NCI-H226 (cell line): Measurements from ENCODE around the gene CPA5.

Source experiments
- DNase-seq: peaks from one replicate; pipeline ENCODE4 v3.0.0-alpha.2; 2015

The CPA5 gene

GRCh38 chr7:130380861-130381455 is 36.3 kb downstream of the CPA5 start:
- no peak for DNase-seq

GRCh38 chr7:130381468-130382312 is 37.1 kb downstream of the CPA5 start:
- no peak for DNase-seq

- no peak for DNase-seq
These were observed 38.8 kb downstream of the CPA5 start for GRCh38 chr7:130383187-130383980.

- no peak for DNase-seq
These were observed 39.8 kb downstream of the CPA5 start for GRCh38 chr7:130384371-130384801.

- no peak for DNase-seq
These were observed 40.4 kb downstream of the CPA5 start for GRCh38 chr7:130384841-130385599.

- no peak for DNase-seq
These were observed 41.0 kb downstream of the CPA5 start for GRCh38 chr7:130385600-130386066.

- no peak for DNase-seq
These were observed 42.3 kb downstream of the CPA5 start for GRCh38 chr7:130386876-130387275.

GRCh38 chr7:130387306-130387627 is 42.7 kb downstream of the CPA5 start:
- no peak for DNase-seq

- no peak for DNase-seq
These were observed 43.2 kb downstream of the CPA5 start for GRCh38 chr7:130387628-130388403.

- DNase-seq = no peak
These were observed 44.1 kb downstream of the CPA5 start for GRCh38 chr7:130388671-130389070.

- no peak for DNase-seq
These were observed 45.9 kb downstream of the CPA5 start for GRCh38 chr7:130390486-130390885.

- peak; percentile 69 for DNase-seq
These were observed 48.5 kb downstream of the CPA5 start for GRCh38 chr7:130393101-130393561.

- no peak for DNase-seq
These were observed 49.3 kb downstream of the CPA5 start for GRCh38 chr7:130393841-130394411.

- no peak for DNase-seq
These were observed 50.0 kb downstream of the CPA5 start for GRCh38 chr7:130394421-130395195.

- no peak for DNase-seq
These were observed 50.8 kb downstream of the CPA5 start for GRCh38 chr7:130395421-130395820.

GRCh38 chr7:130396109-130396508 is 51.5 kb downstream of the CPA5 start:
- DNase-seq = no peak

- DNase-seq = no peak
These were observed 52.6 kb downstream of the CPA5 start for GRCh38 chr7:130397051-130397757.

GRCh38 chr7:130397758-130398073 is 53.1 kb downstream of the CPA5 start:
- DNase-seq = no peak

- DNase-seq = no peak
These were observed 54.0 kb downstream of the CPA5 start for GRCh38 chr7:130398526-130399090.

- no peak for DNase-seq
These were observed 55.5 kb downstream of the CPA5 start for GRCh38 chr7:130400120-130400572.
